Pulmonary artery endothelial cell (primary cell): ENCODE data around the gene INPPL1. TPM values are rescaled to one million over a fixed set of nuclear protein-coding genes. Genes with fewer than 3 reads are reported as not detected.

Experiments
- DNase-seq: peaks from one replicate; pipeline ENCODE4 v3.0.0-alpha.2; 2011; ENCODE audit warnings: low read depth, low spot score
- total RNA-seq: library from RNA; depleted of rRNA; stranded (reverse); fragments of >200 nt; gene quantifications from 2 replicates; pipeline ENCODE4 v1.2.3, GENCODE V29; 2014

Gene INPPL1
- total RNA-seq, 1 donor from 2014 or later, result 51.4 TPM

DNA sequence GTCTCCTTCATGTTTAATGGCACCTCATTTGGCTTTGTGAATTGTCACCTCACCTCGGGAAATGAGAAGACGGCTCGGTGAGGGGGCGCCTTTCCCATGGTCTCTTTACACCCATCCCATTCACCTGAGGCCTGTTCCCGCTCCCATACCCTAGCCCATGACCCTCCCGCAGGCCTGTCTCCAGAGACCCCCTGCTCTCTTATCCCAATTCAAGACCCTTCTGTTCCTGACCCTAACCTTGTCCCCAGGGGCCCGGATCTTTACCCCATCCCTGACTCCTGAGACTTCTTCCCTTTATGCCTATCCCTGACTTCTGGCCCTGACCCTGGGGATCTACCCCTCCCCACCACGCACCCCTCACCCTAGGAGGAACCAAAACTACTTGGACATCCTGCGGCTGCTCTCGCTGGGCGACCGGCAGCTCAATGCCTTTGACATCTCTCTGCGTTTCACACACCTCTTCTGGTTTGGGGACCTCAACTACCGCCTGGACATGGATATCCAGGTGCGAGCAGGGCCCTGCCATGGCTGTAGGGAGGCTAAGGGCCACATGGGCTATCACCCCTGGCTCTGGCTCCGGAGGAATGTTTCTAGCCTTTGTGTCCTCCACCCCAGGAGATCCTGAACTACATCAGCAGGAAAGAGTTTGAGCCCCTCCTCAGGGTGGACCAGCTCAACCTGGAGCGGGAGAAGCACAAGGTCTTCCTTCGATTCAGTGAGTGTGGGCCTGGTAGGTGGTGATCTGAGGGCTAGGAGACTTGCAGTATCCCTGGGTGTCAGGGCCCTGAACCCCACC, 7.9 kb downstream of the INPPL1 start:
- DNase-seq, result no peak

- DNase-seq, result no peak
Observed at GRCh38 chr11:72233056-72233772, 8.6 kb downstream of the INPPL1 start.

DNA sequence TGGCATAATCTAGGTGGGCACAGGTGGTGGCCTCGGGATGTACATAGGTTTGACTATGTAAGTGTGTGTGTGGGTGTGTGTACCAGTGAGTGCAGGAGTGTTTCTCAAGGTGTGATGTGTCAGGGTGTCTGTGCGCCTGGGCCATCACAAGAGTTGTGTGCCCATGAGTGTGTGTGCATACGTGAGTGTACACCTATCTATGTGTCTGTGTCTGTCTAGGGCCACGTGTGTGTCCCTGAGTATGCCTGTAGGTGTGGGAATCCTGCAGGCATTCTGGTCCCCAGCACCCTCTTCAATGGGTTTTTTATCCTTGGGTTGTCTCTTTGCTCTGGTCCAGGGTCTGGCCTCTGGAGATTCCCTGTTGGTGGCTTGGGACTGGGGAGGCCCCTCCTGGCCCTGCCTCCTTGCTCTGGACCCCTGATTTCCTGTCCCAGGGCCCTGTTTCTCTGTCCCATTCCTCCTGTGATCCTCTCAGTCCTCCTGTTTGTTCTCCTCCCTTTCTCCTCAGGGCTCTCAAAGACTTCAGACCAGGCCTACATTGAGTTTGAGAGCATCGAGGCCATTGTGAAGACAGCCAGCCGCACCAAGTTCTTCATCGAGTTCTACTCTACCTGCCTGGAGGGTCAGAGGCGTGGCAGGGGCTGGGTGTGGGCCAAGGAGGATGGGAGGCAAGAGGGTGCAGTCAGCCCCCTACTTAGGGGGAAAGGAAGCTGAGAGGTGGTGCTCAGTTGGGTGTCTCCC, 9.4 kb downstream of the INPPL1 start:
- no peak for DNase-seq

DNA sequence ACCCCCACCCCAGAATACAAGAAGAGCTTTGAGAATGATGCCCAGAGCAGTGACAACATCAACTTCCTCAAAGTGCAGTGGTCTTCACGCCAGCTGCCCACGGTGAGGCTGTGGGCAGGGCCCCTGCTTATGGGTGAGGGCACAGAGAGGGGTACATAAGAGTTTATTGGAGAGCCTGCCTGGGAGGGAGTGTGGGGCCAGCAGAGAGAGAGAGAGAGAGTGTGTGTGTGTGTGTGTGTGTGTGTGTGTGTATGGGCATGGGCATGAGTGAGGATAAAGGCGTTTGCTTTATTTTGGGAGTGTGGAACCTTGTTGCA, 9.9 kb downstream of the INPPL1 start:
- no peak for DNase-seq

DNA sequence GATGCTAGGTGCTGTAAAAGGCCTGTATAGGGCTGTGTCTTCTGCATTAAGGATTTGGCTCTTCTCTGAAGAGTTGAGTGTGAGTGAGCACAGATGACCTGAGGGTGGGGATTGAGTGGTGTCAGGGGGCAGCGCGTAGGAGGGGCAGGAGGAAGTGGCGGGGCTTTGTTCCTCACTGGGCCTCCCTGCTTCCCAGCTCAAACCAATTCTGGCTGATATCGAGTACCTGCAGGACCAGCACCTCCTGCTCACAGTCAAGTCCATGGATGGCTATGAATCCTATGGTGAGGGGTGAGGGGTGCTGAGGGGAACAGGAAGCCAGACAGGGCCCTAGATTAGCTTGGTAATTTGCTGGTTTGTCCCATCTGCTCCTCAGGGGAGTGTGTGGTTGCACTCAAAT, 10.4 kb downstream of the INPPL1 start:
- DNase-seq, result no peak

GRCh38 chr11:72235351-72236057, 10.9 kb downstream of the INPPL1 start:
- no peak for DNase-seq

- DNase-seq, result no peak
Observed at GRCh38 chr11:72236083-72236697, 11.6 kb downstream of the INPPL1 start.

GRCh38 chr11:72236774-72237111, 12.2 kb downstream of the INPPL1 start:
- no peak for DNase-seq

DNA sequence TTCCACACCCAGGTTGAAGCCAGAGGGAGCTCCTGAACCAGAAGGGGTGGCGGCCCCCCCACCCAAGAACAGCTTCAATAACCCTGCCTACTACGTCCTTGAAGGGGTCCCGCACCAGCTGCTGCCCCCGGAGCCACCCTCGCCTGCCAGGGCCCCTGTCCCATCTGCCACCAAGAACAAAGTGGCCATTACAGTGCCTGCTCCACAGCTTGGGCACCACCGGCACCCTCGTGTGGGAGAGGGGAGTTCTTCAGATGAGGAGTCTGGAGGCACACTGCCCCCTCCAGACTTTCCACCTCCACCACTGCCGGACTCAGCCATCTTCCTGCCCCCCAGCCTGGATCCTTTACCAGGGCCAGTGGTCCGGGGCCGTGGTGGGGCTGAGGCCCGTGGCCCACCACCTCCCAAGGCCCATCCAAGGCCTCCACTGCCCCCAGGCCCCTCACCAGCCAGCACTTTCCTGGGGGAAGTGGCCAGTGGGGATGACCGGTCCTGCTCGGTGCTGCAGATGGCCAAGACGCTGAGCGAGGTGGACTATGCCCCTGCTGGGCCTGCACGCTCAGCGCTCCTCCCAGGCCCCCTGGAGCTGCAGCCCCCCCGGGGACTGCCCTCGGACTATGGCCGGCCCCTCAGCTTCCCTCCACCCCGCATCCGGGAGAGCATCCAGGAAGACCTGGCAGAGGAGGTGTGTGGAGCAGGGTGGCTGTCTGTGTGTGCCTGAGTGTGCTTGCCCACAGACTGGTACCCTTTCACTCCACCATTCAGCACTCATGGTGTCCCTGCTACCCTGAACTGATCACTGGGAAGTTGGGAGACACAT, 12.8 kb downstream of the INPPL1 start:
- DNase-seq, result no peak

DNA sequence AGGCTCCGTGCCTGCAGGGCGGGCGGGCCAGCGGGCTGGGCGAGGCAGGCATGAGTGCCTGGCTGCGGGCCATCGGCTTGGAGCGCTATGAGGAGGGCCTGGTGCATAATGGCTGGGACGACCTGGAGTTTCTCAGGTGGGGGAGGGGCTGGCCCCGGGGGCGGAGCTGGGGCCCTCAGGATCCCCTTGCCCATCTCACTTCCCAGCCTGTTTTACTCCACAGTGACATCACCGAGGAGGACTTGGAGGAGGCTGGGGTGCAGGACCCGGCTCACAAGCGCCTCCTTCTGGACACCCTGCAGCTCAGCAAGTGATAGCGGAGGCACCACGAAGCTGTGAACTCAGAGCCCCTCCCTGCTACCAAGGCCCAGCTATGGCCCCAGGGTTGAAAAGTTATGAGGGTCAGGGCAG, 13.5 kb downstream of the INPPL1 start:
- peak; percentile 30 for DNase-seq

GRCh38 chr11:72238492-72239312, 14.1 kb downstream of the INPPL1 start:
- no peak for DNase-seq

- no peak for DNase-seq
Observed at GRCh38 chr11:72239313-72239848, 14.8 kb downstream of the INPPL1 start.

GRCh38 chr11:72239849-72240460, 15.4 kb downstream of the INPPL1 start:
- no peak for DNase-seq

- no peak for DNase-seq
Observed at GRCh38 chr11:72240461-72241290, 16.1 kb downstream of the INPPL1 start.

GRCh38 chr11:72241291-72241781, 16.8 kb downstream of the INPPL1 start:
- no peak for DNase-seq

DNA sequence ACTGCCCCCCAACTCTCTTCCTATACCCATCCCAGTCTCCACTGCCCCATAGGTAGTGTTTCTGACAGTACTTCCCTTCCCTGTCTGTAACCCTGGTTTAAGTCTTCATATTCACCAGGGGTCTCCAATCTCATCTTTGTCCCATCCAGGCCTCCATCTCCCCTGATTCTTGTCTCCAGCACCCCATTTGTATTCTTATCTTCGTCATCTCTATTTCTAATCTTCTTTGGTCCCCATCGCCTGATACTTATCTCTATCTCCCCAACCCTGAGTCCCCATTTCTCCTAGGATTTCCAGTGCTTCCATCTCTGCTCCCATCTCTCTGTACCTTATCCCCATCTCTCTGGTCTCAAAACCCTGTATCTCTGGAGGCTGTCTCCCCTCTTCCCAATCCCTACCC, 17.6 kb downstream of the INPPL1 start:
- no peak for DNase-seq

- no peak for DNase-seq
Observed at GRCh38 chr11:72243173-72244059, 18.8 kb downstream of the INPPL1 start.
